H1 (cell line): ENCODE data around the gene TUBA4B. TPM values are rescaled to one million over a fixed set of nuclear protein-coding genes. Genes with fewer than 3 reads are reported as not detected.

ENCODE experiments used
- CTCF ChIA-PET: fragments of 300-600 bp; sonication (Branson Sonifier 250); formaldehyde crosslinking; loops from one replicate; lab custom pipeline; 2021; ENCODE audit not compliant: partially characterized antibody; lab: Charles Lee
- POLR2A ChIA-PET: fragments of 300-600 bp; sonication (Branson Sonifier 250); formaldehyde crosslinking; loops from one replicate; lab custom pipeline; 2021; ENCODE audit warnings: inconsistent platforms; ENCODE audit not compliant: partially characterized antibody; lab: Charles Lee
- DNase-seq, 2 experiments: peaks; one replicate each; pipeline versions ENCODE4 v3.0.0 to v3.0.0-alpha.2; 2010 to 2022; ENCODE audit warnings: low spot score in 2 of 2, low read depth in 1 of 2, mixed read lengths in 1 of 2
- FAIRE-seq: peaks from 2 replicates; lab custom pipeline; 2011; peaks lifted over from hg19 to GRCh38; lab: Jason Lieb, UNC
- H2AFZ ChIP-seq: 2 replicates; pipeline ENCODE4 v1.8.1; 2012; ENCODE audit warnings: low read length, inconsistent platforms
- H2AK5ac ChIP-seq: 2 replicates; pipeline ENCODE4 v1.6.1; 2013; ENCODE audit warnings: low read depth, low read length
- H2BK120ac ChIP-seq: replicated peaks from 2 replicates; pipeline ENCODE3; 2013; ENCODE audit warnings: low read depth, low read length, inconsistent platforms
- H2BK12ac ChIP-seq: 2 replicates; pipeline ENCODE4 v1.6.1; 2013; ENCODE audit warnings: low read depth, low read length
- H2BK15ac ChIP-seq: 2 replicates; pipeline ENCODE4 v1.6.1; 2013; ENCODE audit warnings: low read length
- H2BK20ac ChIP-seq: 2 replicates; pipeline ENCODE4 v1.6.1; 2013; ENCODE audit warnings: low read length
- H2BK5ac ChIP-seq: 2 replicates; pipeline ENCODE4 v1.6.1; 2013; ENCODE audit warnings: low read depth, low read length
- H3K14ac ChIP-seq: 2 replicates; pipeline ENCODE4 v1.6.1; 2013; ENCODE audit warnings: inconsistent platforms; ENCODE audit not compliant: insufficient read length
- H3K18ac ChIP-seq: 2 replicates; pipeline ENCODE4 v1.6.1; 2013; ENCODE audit warnings: low read length; ENCODE audit errors: extremely low read depth
- H3K23ac ChIP-seq: 2 replicates; pipeline ENCODE4 v1.6.1; 2013; ENCODE audit warnings: inconsistent platforms; ENCODE audit not compliant: insufficient read length
- H3K23me2 ChIP-seq: 2 replicates; pipeline ENCODE4 v1.6.1; 2013; ENCODE audit warnings: low read depth, low read length
- H3K27ac ChIP-seq: 2 replicates; pipeline ENCODE4 v1.6.1; 2011; ENCODE audit warnings: low read depth, low read length, inconsistent platforms
- H3K27me3 ChIP-seq, 4 experiments: replicated peaks in 1 of 4; 1 replicate in 1 of 4; 2 replicates in 3 of 4; pipeline versions ENCODE4 v1.6.1 to v1.8.1; 2011 to 2013; ENCODE audit warnings: low read length in 3 of 4, mild to moderate bottlenecking in 3 of 4, inconsistent platforms in 2 of 4, mixed read lengths in 2 of 4, moderate library complexity in 1 of 4; ENCODE audit not compliant: control insufficient read depth in 3 of 4, insufficient read depth in 3 of 4; ENCODE audit errors: extremely low read depth in 1 of 4
- H3K36me3 ChIP-seq, 4 experiments: 2 replicates each; pipeline versions ENCODE4 v1.6.1 to v1.8.1; 2011 to 2013; ENCODE audit warnings: mild to moderate bottlenecking in 4 of 4, low read length in 3 of 4, moderate library complexity in 2 of 4, control low read depth in 1 of 4, inconsistent platforms in 1 of 4; ENCODE audit not compliant: insufficient read depth in 4 of 4, control insufficient read depth in 2 of 4
- H3K4ac ChIP-seq: replicated peaks from 2 replicates; pipeline ENCODE3; 2013; ENCODE audit warnings: low read length, low read depth, mixed read lengths, inconsistent platforms; ENCODE audit not compliant: insufficient read length
- H3K4me1 ChIP-seq, 4 experiments: replicated peaks in 1 of 4; 1 replicate in 1 of 4; 2 replicates in 3 of 4; pipeline versions ENCODE4 v1.6.1 to v1.8.1; 2011 to 2013; ENCODE audit warnings: low read length in 3 of 4, inconsistent platforms in 2 of 4, mixed read lengths in 1 of 4; ENCODE audit not compliant: insufficient read depth in 4 of 4, control insufficient read depth in 3 of 4
- H3K4me2 ChIP-seq, 2 experiments: 2 replicates each; pipeline versions ENCODE4 v1.6.1 to v1.8.1; 2011 to 2013; ENCODE audit warnings: low read depth in 2 of 2, low read length in 2 of 2, control low read depth in 1 of 2, inconsistent platforms in 1 of 2, mild to moderate bottlenecking in 1 of 2; ENCODE audit not compliant: insufficient read depth in 1 of 2
- H3K4me3 ChIP-seq, 4 experiments: fragments of 200-600, 300-600 bp in 1 of 4; sonication (generic), shearing (Covaris generic), sonication (Bioruptor Twin) in 1 of 4; 2 replicates each; pipeline versions ENCODE4 v1.5.1 to v1.8.1; 2011 to 2016; ENCODE audit warnings: low read length in 4 of 4, low read depth in 3 of 4, control low read depth in 2 of 4, inconsistent platforms in 2 of 4, mild to moderate bottlenecking in 2 of 4, mixed read lengths in 1 of 4, moderate library complexity in 1 of 4; ENCODE audit not compliant: insufficient read depth in 2 of 4; ENCODE audit errors: extremely low read depth in 1 of 4
- H3K56ac ChIP-seq: replicated peaks from 2 replicates; pipeline ENCODE3; 2013; ENCODE audit warnings: low read depth, mild to moderate bottlenecking, mixed read lengths, low read length, inconsistent platforms; ENCODE audit not compliant: insufficient read length
- H3K79me1 ChIP-seq: 2 replicates; pipeline ENCODE4 v1.6.1; 2013; ENCODE audit warnings: low read depth, low read length, control low read depth
- H3K79me2 ChIP-seq, 2 experiments: 2 replicates each; pipeline versions ENCODE4 v1.6.1 to v1.8.1; 2012 to 2013; ENCODE audit warnings: low read length in 2 of 2, mild to moderate bottlenecking in 2 of 2, inconsistent platforms in 1 of 2; ENCODE audit not compliant: insufficient read depth in 2 of 2, control insufficient read depth in 1 of 2
- H3K9ac ChIP-seq, 4 experiments: replicated peaks in 1 of 4; 1 replicate in 1 of 4; 2 replicates in 3 of 4; pipeline versions ENCODE4 v1.6.1 to v1.8.1; 2011 to 2013; ENCODE audit warnings: low read depth in 3 of 4, low read length in 3 of 4, control low read depth in 2 of 4, mild to moderate bottlenecking in 2 of 4, moderate library complexity in 2 of 4, inconsistent platforms in 1 of 4; ENCODE audit errors: extremely low read depth in 1 of 4
- H3K9me3 ChIP-seq, 2 experiments: 2 replicates each; pipeline versions ENCODE4 v1.6.1 to v1.8.1; 2012 to 2013; ENCODE audit warnings: mild to moderate bottlenecking in 2 of 2, moderate library complexity in 2 of 2, control low read depth in 1 of 2, inconsistent platforms in 1 of 2, low read depth in 1 of 2, low read length in 1 of 2, mixed read lengths in 1 of 2; ENCODE audit not compliant: insufficient read depth in 2 of 2
- H4K20me1 ChIP-seq, 2 experiments: replicated peaks in 1 of 2; 2 replicates each; pipeline versions ENCODE3 to v1.8.1; 2011 to 2013; ENCODE audit warnings: inconsistent platforms in 2 of 2, low read length in 2 of 2, mild to moderate bottlenecking in 1 of 2; ENCODE audit not compliant: insufficient read depth in 2 of 2, control insufficient read depth in 1 of 2
- H4K5ac ChIP-seq: 2 replicates; pipeline ENCODE4 v1.6.1; 2013; ENCODE audit warnings: low read length, low read depth, mixed read lengths, inconsistent platforms; ENCODE audit not compliant: insufficient read length
- H4K8ac ChIP-seq: 2 replicates; pipeline ENCODE4 v1.8.0; 2013; ENCODE audit warnings: mild to moderate bottlenecking, moderate library complexity, low read length, inconsistent platforms; ENCODE audit not compliant: insufficient read depth; ENCODE audit errors: extremely low read depth
- H4K91ac ChIP-seq: replicated peaks from 2 replicates; pipeline ENCODE3; 2013; ENCODE audit warnings: low read length, mixed read lengths, inconsistent platforms; ENCODE audit not compliant: insufficient read length
- CREB1 ChIP-seq: IDR thresholded peaks from 2 replicates; pipeline ENCODE4 v1.6.1; 2012; ENCODE audit warnings: inconsistent platforms
- HDAC2 ChIP-seq, 2 experiments: fragments of 300-600 bp in 1 of 2; sonication (generic) in 1 of 2; IDR thresholded peaks; 2 replicates each; pipeline ENCODE4 v1.6.1; 2011 to 2012; ENCODE audit warnings: low read depth in 2 of 2, low read length in 2 of 2, mild to moderate bottlenecking in 2 of 2, moderate library complexity in 2 of 2, borderline replicate concordance in 1 of 2, inconsistent platforms in 1 of 2
- KDM4A ChIP-seq: IDR thresholded peaks from one replicate; pipeline ENCODE4 v1.7.1; 2012; ENCODE audit warnings: low read depth, mild to moderate bottlenecking, moderate library complexity, low read length, inconsistent platforms; ENCODE audit not compliant: severe bottlenecking
- RXRA ChIP-seq: IDR thresholded peaks from 2 replicates; pipeline ENCODE4 v1.6.1; 2011; ENCODE audit warnings: low read depth, mild to moderate bottlenecking, low read length, moderate library complexity; ENCODE audit not compliant: insufficient read depth
- SIN3A ChIP-seq, 2 experiments: IDR thresholded peaks in 1 of 2; conservative IDR thresholded peaks in 1 of 2; 2 replicates each; pipeline ENCODE4 v1.6.1; 2011 to 2012; ENCODE audit warnings: low read length in 2 of 2, improper control_type of control experiment in 1 of 2, low read depth in 1 of 2, mild to moderate bottlenecking in 1 of 2
- SP1 ChIP-seq: IDR thresholded peaks from 2 replicates; pipeline ENCODE4 v1.6.1; 2011; ENCODE audit warnings: low read depth, low read length
- TEAD4 ChIP-seq: IDR thresholded peaks from 2 replicates; pipeline ENCODE4 v1.6.1; 2012; ENCODE audit warnings: low read depth, low read length, inconsistent platforms, mixed read lengths
- WGBS, 2 experiments: shearing (Covaris generic) in 1 of 2; methylation state at CpG; one replicate each; pipeline versions ENCODE4 v1.1.6 to v1.1.7; 2013 to 2015; ENCODE audit warnings: low lambda C conversion rate in 2 of 2, mixed read lengths in 2 of 2, inconsistent platforms in 1 of 2, low coverage in 1 of 2, missing lambda C conversion rate in 1 of 2; ENCODE audit not compliant: insufficient replicate concordance in 2 of 2, insufficient coverage in 1 of 2, insufficient read length in 1 of 2; ENCODE audit errors: extremely low coverage in 1 of 2, missing lambda C conversion rate in 1 of 2; 5-methylcytosine and 5-hydroxymethylcytosine counted together
- polyA plus RNA-seq, 7 experiments: library from polyadenylated mRNA; depleted of rRNA in 3 of 7; stranded (reverse) in 5 of 7; unstranded in 2 of 7; fragments of >200 nt in 5 of 7; fragments of 200-250 nt in 2 of 7; gene quantifications; 1 replicate in 5 of 7; 2 replicates in 1 of 7; 4 replicates in 1 of 7; pipeline versions ENCODE4 v1.2.1 to v1.2.3, GENCODE V29; 2011 to 2013; ENCODE audit warnings: missing spikeins in 2 of 7, mixed read lengths in 2 of 7
- total RNA-seq: library from RNA; stranded (reverse); fragmentation: NEBNext Ultra II Directional; extraction: Animal tissue kit (Norgen Biotek cat#: 25700); gene quantifications from 2 replicates; pipeline ENCODE4 v1.2.1, GENCODE V29; 2021
- TF ChIP-seq, protein P1 (sequence below): IDR thresholded peaks from 2 replicates; pipeline ENCODE4 v1.6.1; 2012; ENCODE audit warnings: low read length, inconsistent platforms

The TUBA4B gene
- total and polyA plus RNA-seq, 2 of the 8 experiments (the other 6 are each of a cell fraction or from before 2014, with no cell fraction given): 0.08 to 0.24 TPM

DNA sequence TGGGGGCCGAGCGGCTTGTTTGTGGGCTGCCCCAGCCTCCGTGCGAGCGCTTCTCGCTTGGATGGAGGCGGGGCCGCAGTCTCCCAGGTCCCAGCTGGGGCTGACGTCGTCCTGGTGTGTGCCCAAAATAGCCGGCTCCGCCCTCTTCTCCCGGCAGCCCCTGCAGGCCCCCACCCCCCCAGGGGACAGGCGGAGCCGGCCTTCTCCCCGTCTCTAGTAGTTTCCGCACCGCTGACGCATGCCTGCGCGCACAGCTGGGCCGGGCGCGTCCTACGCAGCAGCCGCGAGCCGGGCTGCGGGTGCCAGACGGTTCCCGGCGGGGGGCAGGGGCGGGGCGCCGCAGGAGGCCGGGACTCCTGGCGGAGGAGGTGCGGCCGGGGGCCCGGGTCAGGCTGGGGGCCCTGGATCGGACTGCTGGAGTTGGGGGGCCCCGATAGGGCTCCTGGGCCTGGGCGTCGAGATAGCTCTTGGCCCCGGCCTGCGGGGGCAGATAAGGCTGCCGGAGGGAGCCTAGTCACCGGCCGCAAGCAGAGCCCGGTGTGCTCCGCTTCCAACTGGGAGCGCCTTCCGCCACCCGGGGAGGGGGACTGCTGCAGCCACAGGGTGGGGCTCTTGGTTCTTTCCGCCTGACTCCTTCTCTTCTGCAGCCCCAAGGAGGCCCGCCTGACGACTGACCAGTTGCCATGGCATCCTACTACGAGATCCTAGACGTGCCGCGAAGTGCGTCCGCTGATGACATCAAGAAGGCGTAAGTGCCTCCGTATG lies 26.3 kb downstream of the TUBA4B start, which contains the start of gene DNAJB2:
DNAJB2 (plus strand) TSS at position 216 of the 765 bp plus-strand sequence; CDS start at position 684, 468 bp downstream.
- DNase-seq (peak; percentile 89 to 94), FAIRE-seq (no peak)
- H3K56ac ChIP-seq: peak within 1 kb of the TSS; percentile 8
- H3K4ac ChIP-seq: no peak within 1 kb of the TSS
- peak within 1 kb of the TSS; percentile 66; the same call in 1 of the 2 replicates for H3K27ac ChIP-seq
- H4K5ac ChIP-seq: peak within 1 kb of the TSS; percentile 41
- WGBS, 2 experiments: 2% methylated on average over 39 of the region's 65 CpGs; no CpG with 5 or more reads in 1 of the 2 experiments
- no peaks in the 10 kb centered on the region for H3K79me2 ChIP-seq
- peak within 1 kb of the TSS; percentile 45 to 75 (median 52) for H3K4me3 ChIP-seq
- H3K23me2 ChIP-seq: peaks cover 8% of the 10 kb centered on the region; the same call in 1 of the 2 replicates
- peak within 1 kb of the TSS; percentile 66; the same call in 1 of the 2 replicates for H2BK5ac ChIP-seq
- no peaks in the 10 kb centered on the region; a peak in 1 of 7 replicates for H3K27me3 ChIP-seq
- ChIA-PET CTCF (interaction anchor here (0.6 to 12.1 kb wide), 14 partner anchors 12 to 1522 kb away, joined by 3 to 220 read pairs (median 9); partner anchors contain the start of genes ABCB6, GLB1L, STK16 and TUBA4A), POLR2A (interaction anchor here (0.7 to 4.5 kb wide), 13 partner anchors 12 to 104 kb away, joined by 3 to 33 read pairs (median 4); partner anchors contain the start of genes ABCB6, ATG9A, GLB1L and PTPRN)
- peak within 1 kb of the TSS; percentile 87; the same call in 1 of the 2 replicates for H3K18ac ChIP-seq
- no peak within 1 kb of the TSS for H4K91ac ChIP-seq
- H3K14ac ChIP-seq: no peak within 1 kb of the TSS
- H3K79me1 ChIP-seq: no peaks in the 10 kb centered on the region; the same call in 1 of the 2 replicates
- H2AFZ ChIP-seq: peak within 1 kb of the TSS; percentile 67; the same call in 1 of the 2 replicates
- no peak within 1 kb of the TSS; the same call in 1 of the 2 replicates for H2BK20ac ChIP-seq
- H2BK15ac ChIP-seq: peak within 1 kb of the TSS; percentile 19; the same call in 1 of the 2 replicates
- no peak within 1 kb of the TSS for H2BK12ac ChIP-seq
- H3K4me1 ChIP-seq: peaks cover 9 to 23% (median 13%) of the 10 kb centered on the region in 4 experiments
- peaks cover 0 to 4% (median under 1%) of the 10 kb centered on the region in 4 experiments; a peak in 2 of 8 replicates for H3K36me3 ChIP-seq
- H3K23ac ChIP-seq: no peak within 1 kb of the TSS
- H3K9ac ChIP-seq: peak within 1 kb of the TSS in 3 of 4 experiments; percentile 38 to 49 (median 41); a peak in 4 of 7 replicates
- H2BK120ac ChIP-seq: no peak within 1 kb of the TSS
- peak within 1 kb of the TSS; percentile 73 to 87 for H3K4me2 ChIP-seq
- H4K8ac ChIP-seq: no peak within 1 kb of the TSS; the same call in none of the 2 replicates
- H2AK5ac ChIP-seq: no peak within 1 kb of the TSS; the same call in 1 of the 2 replicates
- no peaks in the 10 kb centered on the region for H4K20me1 ChIP-seq
- no peaks in the 10 kb centered on the region for H3K9me3 ChIP-seq
- TF ChIP-seq HDAC2 (IDR thresholded peaks at IDR 0.05; ENCODE audit: borderline replicate concordance in 1 of 2, low read depth in 2 of 2, low read length in 2 of 2): peak; percentile 58 to 92; a peak in 1 of 4 replicates
- TF ChIP-seq SIN3A (conservative IDR thresholded peaks at IDR 0.05 in 1 of 2, IDR thresholded peaks at IDR 0.05 in 1 of 2; ENCODE audit: low read depth in 1 of 2, low read length in 2 of 2): peak; percentile 86 to 89; a peak in 2 of 4 replicates
- peak; percentile 8; the same call in 1 of the 2 replicates for TF ChIP-seq TEAD4
- TF ChIP-seq, protein P1, sequence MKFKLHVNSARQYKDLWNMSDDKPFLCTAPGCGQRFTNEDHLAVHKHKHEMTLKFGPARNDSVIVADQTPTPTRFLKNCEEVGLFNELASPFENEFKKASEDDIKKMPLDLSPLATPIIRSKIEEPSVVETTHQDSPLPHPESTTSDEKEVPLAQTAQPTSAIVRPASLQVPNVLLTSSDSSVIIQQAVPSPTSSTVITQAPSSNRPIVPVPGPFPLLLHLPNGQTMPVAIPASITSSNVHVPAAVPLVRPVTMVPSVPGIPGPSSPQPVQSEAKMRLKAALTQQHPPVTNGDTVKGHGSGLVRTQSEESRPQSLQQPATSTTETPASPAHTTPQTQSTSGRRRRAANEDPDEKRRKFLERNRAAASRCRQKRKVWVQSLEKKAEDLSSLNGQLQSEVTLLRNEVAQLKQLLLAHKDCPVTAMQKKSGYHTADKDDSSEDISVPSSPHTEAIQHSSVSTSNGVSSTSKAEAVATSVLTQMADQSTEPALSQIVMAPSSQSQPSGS: peak; percentile 90
- peak; percentile 52 for TF ChIP-seq KDM4A
- TF ChIP-seq CREB1: peak; percentile 94
- peak; percentile 78; the same call in 1 of the 2 replicates for TF ChIP-seq SP1
- no peak for TF ChIP-seq RXRA
